DOHH2 (cell line): ENCODE results near the gene MARCHF10.

Experiments used
- H3F3A ChIP-seq: fragments of 200-600 bp; sonication (generic), shearing (Covaris generic); 2 replicates; pipeline ENCODE4 v1.6.0; 2016; ENCODE audit warnings: antibody characterized with exemption, mild to moderate bottlenecking; ENCODE audit not compliant: control insufficient read depth, insufficient read depth
- H3K27ac ChIP-seq: fragments of 200-600 bp; sonication (generic); 2 replicates; pipeline ENCODE4 v1.5.1; 2014; ENCODE audit warnings: low read depth, mild to moderate bottlenecking, low read length, moderate library complexity
- H3K27me3 ChIP-seq: fragments of 200-600 bp; sonication (generic); 2 replicates; pipeline ENCODE4 v1.6.1; 2014; ENCODE audit warnings: mild to moderate bottlenecking, low read length, mixed read lengths; ENCODE audit not compliant: control insufficient read depth
- H3K36me3 ChIP-seq: fragments of 200-600 bp; sonication (generic); 2 replicates; pipeline ENCODE4 v1.6.1; 2014; ENCODE audit warnings: mild to moderate bottlenecking, low read length, moderate library complexity, mixed read lengths; ENCODE audit not compliant: control insufficient read depth
- H3K4me1 ChIP-seq: fragments of 200-600 bp; sonication (generic); 2 replicates; pipeline ENCODE4 v1.6.1; 2014; ENCODE audit warnings: mild to moderate bottlenecking, low read length, mixed read lengths; ENCODE audit not compliant: control insufficient read depth
- H3K4me2 ChIP-seq: fragments of 200-600 bp; sonication (generic); 2 replicates; pipeline ENCODE4 v1.6.0; 2014; ENCODE audit warnings: mild to moderate bottlenecking, low read length, moderate library complexity
- H3K4me3 ChIP-seq: fragments of 200-600 bp; sonication (generic); 2 replicates; pipeline ENCODE4 v1.5.1; 2014; ENCODE audit warnings: mild to moderate bottlenecking, low read length, mixed read lengths
- H3K79me2 ChIP-seq: fragments of 200-600 bp; sonication (generic); 2 replicates; pipeline ENCODE4 v1.6.1; 2014; ENCODE audit warnings: mild to moderate bottlenecking, low read length, mixed read lengths; ENCODE audit not compliant: control insufficient read depth
- H3K9me2 ChIP-seq: fragments of 200-600 bp; sonication (generic); replicated peaks from 2 replicates; pipeline ENCODE4 v1.6.1; 2014; ENCODE audit warnings: mild to moderate bottlenecking, low read length, mixed read lengths; ENCODE audit not compliant: control insufficient read depth
- H3K9me3 ChIP-seq: fragments of 200-600 bp; sonication (generic); 2 replicates; pipeline ENCODE4 v1.6.1; 2014; ENCODE audit warnings: antibody characterized with exemption, low read length, mixed read lengths; ENCODE audit not compliant: control insufficient read depth, insufficient read depth
- H4K20me1 ChIP-seq: fragments of 200-600 bp; sonication (generic); 2 replicates; pipeline ENCODE4 v1.6.0; 2014; ENCODE audit warnings: low read depth, mild to moderate bottlenecking, antibody characterized with exemption, low read length, moderate library complexity; ENCODE audit not compliant: control insufficient read depth, insufficient read depth
- EZH2phosphoT487 ChIP-seq: fragments of 200-600 bp; sonication (generic); IDR thresholded peaks from 2 replicates; pipeline ENCODE4 v1.6.1; 2017; ENCODE audit warnings: borderline replicate concordance, mild to moderate bottlenecking, antibody characterized with exemption, low read length, moderate library complexity, mixed read lengths
- TF ChIP-seq, protein P1 (sequence below): fragments of 200-600 bp; sonication (generic); IDR thresholded peaks from one replicate; pipeline ENCODE4 v1.5.1; 2014; ENCODE audit warnings: antibody characterized with exemption, mild to moderate bottlenecking, low read depth, low read length; ENCODE audit not compliant: poor library complexity, severe bottlenecking

Gene MARCHF10

GRCh38 chr17:62684179-62684578 is 123.9 kb downstream of the MARCHF10 start:
- no peaks in the 10 kb centered on the region for H3K9me2 ChIP-seq
- no peaks in the 10 kb centered on the region for H3K9me3 ChIP-seq
- no peak overlapping the region for H3K4me3 ChIP-seq
- no peak for TF ChIP-seq EZH2phosphoT487
- TF ChIP-seq, protein P1, sequence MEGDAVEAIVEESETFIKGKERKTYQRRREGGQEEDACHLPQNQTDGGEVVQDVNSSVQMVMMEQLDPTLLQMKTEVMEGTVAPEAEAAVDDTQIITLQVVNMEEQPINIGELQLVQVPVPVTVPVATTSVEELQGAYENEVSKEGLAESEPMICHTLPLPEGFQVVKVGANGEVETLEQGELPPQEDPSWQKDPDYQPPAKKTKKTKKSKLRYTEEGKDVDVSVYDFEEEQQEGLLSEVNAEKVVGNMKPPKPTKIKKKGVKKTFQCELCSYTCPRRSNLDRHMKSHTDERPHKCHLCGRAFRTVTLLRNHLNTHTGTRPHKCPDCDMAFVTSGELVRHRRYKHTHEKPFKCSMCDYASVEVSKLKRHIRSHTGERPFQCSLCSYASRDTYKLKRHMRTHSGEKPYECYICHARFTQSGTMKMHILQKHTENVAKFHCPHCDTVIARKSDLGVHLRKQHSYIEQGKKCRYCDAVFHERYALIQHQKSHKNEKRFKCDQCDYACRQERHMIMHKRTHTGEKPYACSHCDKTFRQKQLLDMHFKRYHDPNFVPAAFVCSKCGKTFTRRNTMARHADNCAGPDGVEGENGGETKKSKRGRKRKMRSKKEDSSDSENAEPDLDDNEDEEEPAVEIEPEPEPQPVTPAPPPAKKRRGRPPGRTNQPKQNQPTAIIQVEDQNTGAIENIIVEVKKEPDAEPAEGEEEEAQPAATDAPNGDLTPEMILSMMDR: no peak
- no peaks in the 10 kb centered on the region for H3K4me1 ChIP-seq
- no peaks in the 10 kb centered on the region for H3K36me3 ChIP-seq
- no peaks in the 10 kb centered on the region for H3K27me3 ChIP-seq
- no peak overlapping the region for H3K4me2 ChIP-seq
- H3K27ac ChIP-seq: no peak overlapping the region
- H4K20me1 ChIP-seq: no peaks in the 10 kb centered on the region
- H3K79me2 ChIP-seq: no peaks in the 10 kb centered on the region
- H3F3A ChIP-seq: no peaks in the 10 kb centered on the region

GRCh38 chr17:62681939-62682381 is 126.2 kb downstream of the MARCHF10 start:
- Histone ChIP-seq H3K36me3 (no peaks in the 10 kb centered on the region), H3K9me2 (no peaks in the 10 kb centered on the region), H3K27me3 (no peaks in the 10 kb centered on the region), H3K9me3 (no peaks in the 10 kb centered on the region), H3F3A (no peaks in the 10 kb centered on the region), H3K27ac (no peak overlapping the region), H4K20me1 (no peaks in the 10 kb centered on the region), H3K4me2 (no peak overlapping the region), H3K4me1 (no peaks in the 10 kb centered on the region), H3K79me2 (no peaks in the 10 kb centered on the region), H3K4me3 (no peak overlapping the region)
- TF ChIP-seq EZH2phosphoT487: no peak
- TF ChIP-seq, protein P1: no peak

- Histone ChIP-seq H3K79me2 (no peaks in the 10 kb centered on the region), H3K27me3 (no peaks in the 10 kb centered on the region), H3K9me2 (no peaks in the 10 kb centered on the region), H3K9me3 (no peaks in the 10 kb centered on the region), H3K27ac (no peak overlapping the region), H3K4me1 (no peaks in the 10 kb centered on the region), H3K4me2 (no peak overlapping the region), H3K36me3 (no peaks in the 10 kb centered on the region), H4K20me1 (no peaks in the 10 kb centered on the region), H3K4me3 (no peak overlapping the region), H3F3A (no peaks in the 10 kb centered on the region)
- TF ChIP-seq, protein P1: no peak
- TF ChIP-seq EZH2phosphoT487: no peak
These were observed 126.8 kb downstream of the MARCHF10 start for GRCh38 chr17:62681061-62681938.
